SJSA1 (cell line): ENCODE data around the gene CREBBP. TPM values are rescaled to one million over a fixed set of nuclear protein-coding genes. Genes with fewer than 3 reads are reported as not detected.
"Not testable (repeated sequence)": the region's sequence is repeated elsewhere in the genome, so short reads cannot be mapped to it uniquely, and the experiment has no call there.

Experiments
- DNase-seq, 2 experiments: peaks; one replicate each; pipeline ENCODE4 v3.0.0-alpha.2; 2015 to 2020; ENCODE audit warnings: low spot score in 2 of 2, low read depth in 1 of 2
- H3K27ac ChIP-seq: fragments of 250-450 bp; sonication (Bioruptor Pico); 2 replicates; pipeline ENCODE4 v1.5.1; 2020; ENCODE audit warnings: mild to moderate bottlenecking, moderate library complexity
- H3K27me3 ChIP-seq: fragments of 250-450 bp; sonication (Bioruptor Pico); replicated peaks from 2 replicates; pipeline ENCODE4 v1.5.1; 2020; ENCODE audit warnings: mild to moderate bottlenecking, moderate library complexity
- H3K36me3 ChIP-seq: fragments of 250-450 bp; sonication (Bioruptor Pico); 2 replicates; pipeline ENCODE4 v1.5.1; 2020; ENCODE audit warnings: mild to moderate bottlenecking
- H3K4me1 ChIP-seq: fragments of 250-450 bp; sonication (Bioruptor Pico); replicated peaks from 2 replicates; pipeline ENCODE4 v1.6.1; 2021; ENCODE audit warnings: mild to moderate bottlenecking
- H3K4me3 ChIP-seq: fragments of 250-450 bp; sonication (Bioruptor Pico); 2 replicates; pipeline ENCODE4 v1.5.1; 2020; ENCODE audit warnings: mild to moderate bottlenecking
- H3K9me3 ChIP-seq: fragments of 250-450 bp; sonication (Bioruptor Pico); replicated peaks from 2 replicates; pipeline ENCODE4 v1.5.1; 2020; ENCODE audit warnings: mild to moderate bottlenecking
- total RNA-seq: library from RNA; depleted of rRNA; stranded (reverse); fragments of >200 nt; shearing (Covaris generic); gene quantifications from 2 replicates; pipeline ENCODE4 v1.2.3, GENCODE V29; 2014

The CREBBP gene
- total RNA-seq, 1 experiment from 2014 or later: 16.8 TPM

- no peaks in the 10 kb centered on the region for H3K9me3 ChIP-seq
- peaks cover 5% of the 10 kb centered on the region; the same call in 1 of the 2 replicates for H3K4me1 ChIP-seq
- no peaks in the 10 kb centered on the region for H3K27me3 ChIP-seq
- no peak overlapping the region for H3K4me3 ChIP-seq
- peaks cover 71% of the 10 kb centered on the region for H3K36me3 ChIP-seq
- H3K27ac ChIP-seq: no peak overlapping the region
- DNase-seq: no peak
These were observed 151.9 kb downstream of the CREBBP start for GRCh38 chr16:3728424-3729160.

- Histone ChIP-seq H3K9me3 (no peaks in the 10 kb centered on the region), H3K36me3 (peaks cover 66% of the 10 kb centered on the region), H3K27ac (no peak overlapping the region), H3K27me3 (no peaks in the 10 kb centered on the region), H3K4me3 (no peak overlapping the region), H3K4me1 (peaks cover 5% of the 10 kb centered on the region; the same call in 1 of the 2 replicates)
- no peak for DNase-seq
These were observed 152.6 kb downstream of the CREBBP start for GRCh38 chr16:3727806-3728381.

- peaks cover 5% of the 10 kb centered on the region; the same call in 1 of the 2 replicates for H3K4me1 ChIP-seq
- no peaks in the 10 kb centered on the region for H3K27me3 ChIP-seq
- no peak for DNase-seq
- no peaks in the 10 kb centered on the region for H3K9me3 ChIP-seq
- peaks cover 48% of the 10 kb centered on the region for H3K36me3 ChIP-seq
- no peak overlapping the region for H3K4me3 ChIP-seq
- no peak overlapping the region for H3K27ac ChIP-seq
These were observed 154.4 kb downstream of the CREBBP start for GRCh38 chr16:3726021-3726687.

- Histone ChIP-seq H3K4me3 (no peak overlapping the region), H3K36me3 (peaks cover 40% of the 10 kb centered on the region), H3K27ac (no peak overlapping the region), H3K4me1 (peaks cover 5% of the 10 kb centered on the region; the same call in 1 of the 2 replicates), H3K27me3 (no peaks in the 10 kb centered on the region), H3K9me3 (no peaks in the 10 kb centered on the region)
- DNase-seq: no peak
These were observed 155.2 kb downstream of the CREBBP start for GRCh38 chr16:3725276-3725675.

GRCh38 chr16:3722508-3722907 is 158.0 kb downstream of the CREBBP start:
- no peaks in the 10 kb centered on the region for H3K9me3 ChIP-seq
- peaks cover 15% of the 10 kb centered on the region for H3K36me3 ChIP-seq
- no peak overlapping the region for H3K27ac ChIP-seq
- H3K4me1 ChIP-seq: peaks cover 9% of the 10 kb centered on the region
- no peaks in the 10 kb centered on the region for H3K27me3 ChIP-seq
- no peak for DNase-seq
- H3K4me3 ChIP-seq: no peak overlapping the region

GRCh38 chr16:3720418-3720817 is 160.1 kb downstream of the CREBBP start:
- Histone ChIP-seq H3K4me3 (no peak overlapping the region), H3K36me3 (peaks cover 15% of the 10 kb centered on the region; the same call in 1 of the 2 replicates), H3K9me3 (peaks cover 5% of the 10 kb centered on the region; the same call in 1 of the 2 replicates), H3K27me3 (no peaks in the 10 kb centered on the region), H3K4me1 (peaks cover 13% of the 10 kb centered on the region), H3K27ac (no peak overlapping the region)
- DNase-seq: no peak

- no peak overlapping the region for H3K4me3 ChIP-seq
- DNase-seq: no peak
- peaks cover 13% of the 10 kb centered on the region for H3K4me1 ChIP-seq
- no peaks in the 10 kb centered on the region for H3K27me3 ChIP-seq
- H3K27ac ChIP-seq: no peak overlapping the region
- peaks cover 15% of the 10 kb centered on the region; the same call in 1 of the 2 replicates for H3K36me3 ChIP-seq
- H3K9me3 ChIP-seq: peaks cover 5% of the 10 kb centered on the region; the same call in 1 of the 2 replicates
These were observed 161.9 kb downstream of the CREBBP start for GRCh38 chr16:3718628-3719027.

- no peak for DNase-seq
- Histone ChIP-seq H3K4me3 (peak overlapping the region; percentile 96), H3K4me1 (peaks cover 13% of the 10 kb centered on the region), H3K9me3 (peaks cover 5% of the 10 kb centered on the region; the same call in 1 of the 2 replicates), H3K27ac (peak overlapping the region; percentile 84; the same call in 1 of the 2 replicates), H3K36me3 (peaks cover 15% of the 10 kb centered on the region; the same call in 1 of the 2 replicates), H3K27me3 (no peaks in the 10 kb centered on the region)
These were observed 162.5 kb downstream of the CREBBP start for GRCh38 chr16:3718019-3718391.

GRCh38 chr16:3717235-3718018 is 163.1 kb downstream of the CREBBP start, which contains the start of gene TRAP1:
TRAP1 (minus strand) TSS chr16:3717524; CDS start chr16:3717508, 16 bp downstream.
- Histone ChIP-seq H3K9me3 (peaks cover 5% of the 10 kb centered on the region; the same call in 1 of the 2 replicates), H3K36me3 (peaks cover 15% of the 10 kb centered on the region; the same call in 1 of the 2 replicates), H3K4me3 (peak within 1 kb of the TSS; percentile 96), H3K27ac (peak within 1 kb of the TSS; percentile 84), H3K27me3 (no peaks in the 10 kb centered on the region), H3K4me1 (peaks cover 13% of the 10 kb centered on the region)
- peak; percentile 69 to 84 for DNase-seq

GRCh38 chr16:3716831-3717234 is 163.7 kb downstream of the CREBBP start:
- peak overlapping the region; percentile 84 for H3K27ac ChIP-seq
- H3K9me3 ChIP-seq: peaks cover 5% of the 10 kb centered on the region; the same call in 1 of the 2 replicates
- no peak for DNase-seq
- no peaks in the 10 kb centered on the region for H3K27me3 ChIP-seq
- peaks cover 13% of the 10 kb centered on the region for H3K4me1 ChIP-seq
- H3K36me3 ChIP-seq: peaks cover 15% of the 10 kb centered on the region; the same call in 1 of the 2 replicates
- peak overlapping the region; percentile 96 for H3K4me3 ChIP-seq

- no peak for DNase-seq
- no peak overlapping the region for H3K27ac ChIP-seq
- H3K27me3 ChIP-seq: no peaks in the 10 kb centered on the region
- peaks cover 13% of the 10 kb centered on the region for H3K4me1 ChIP-seq
- H3K4me3 ChIP-seq: no peak overlapping the region
- H3K9me3 ChIP-seq: peaks cover 5% of the 10 kb centered on the region; the same call in 1 of the 2 replicates
- peaks cover 15% of the 10 kb centered on the region; the same call in 1 of the 2 replicates for H3K36me3 ChIP-seq
These were observed 165.1 kb downstream of the CREBBP start for GRCh38 chr16:3715430-3715829.

GRCh38 chr16:3714378-3714777 is 166.1 kb downstream of the CREBBP start:
- H3K4me3 ChIP-seq, H3K9me3 ChIP-seq, H3K27me3 ChIP-seq, H3K27ac ChIP-seq, DNase-seq: not testable (repeated sequence)
- Histone ChIP-seq H3K36me3 (peaks cover 15% of the 10 kb centered on the region; the same call in 1 of the 2 replicates), H3K4me1 (peaks cover 13% of the 10 kb centered on the region)
